Posterior vena cava (tissue), 2 donors: ENCODE results near the gene SH2D6. TPM values are rescaled to one million over a fixed set of nuclear protein-coding genes. Genes with fewer than 3 reads are reported as not detected.

Experiments
- DNase-seq: peaks from one replicate; pipeline ENCODE4 v3.0.0-alpha.2; 2020; ENCODE audit warnings: low spot score
- intact Hi-C, 2 donors: fragments of 100-400 bp; cut with DNase I; formaldehyde crosslinking; loops; one replicate each; pipeline versions ENCODE4 v1.14.1 to v1.14.2; 2022 to 2023
- total RNA-seq, 2 donors: library from RNA; stranded (reverse); fragmentation: NEBNext Ultra II Directional; extraction: Animal tissue kit (Norgen Biotek cat#: 25700); gene quantifications; one replicate each; pipeline ENCODE4 v1.2.1, GENCODE V29; 2021
- donor health status: DM: yes; HTN: yes; CAD: no.
- donor health status: DM: yes; HTN: yes; CAD: no.

The SH2D6 gene
- total RNA-seq, 2 donors from 2014 or later = not detected

DNA sequence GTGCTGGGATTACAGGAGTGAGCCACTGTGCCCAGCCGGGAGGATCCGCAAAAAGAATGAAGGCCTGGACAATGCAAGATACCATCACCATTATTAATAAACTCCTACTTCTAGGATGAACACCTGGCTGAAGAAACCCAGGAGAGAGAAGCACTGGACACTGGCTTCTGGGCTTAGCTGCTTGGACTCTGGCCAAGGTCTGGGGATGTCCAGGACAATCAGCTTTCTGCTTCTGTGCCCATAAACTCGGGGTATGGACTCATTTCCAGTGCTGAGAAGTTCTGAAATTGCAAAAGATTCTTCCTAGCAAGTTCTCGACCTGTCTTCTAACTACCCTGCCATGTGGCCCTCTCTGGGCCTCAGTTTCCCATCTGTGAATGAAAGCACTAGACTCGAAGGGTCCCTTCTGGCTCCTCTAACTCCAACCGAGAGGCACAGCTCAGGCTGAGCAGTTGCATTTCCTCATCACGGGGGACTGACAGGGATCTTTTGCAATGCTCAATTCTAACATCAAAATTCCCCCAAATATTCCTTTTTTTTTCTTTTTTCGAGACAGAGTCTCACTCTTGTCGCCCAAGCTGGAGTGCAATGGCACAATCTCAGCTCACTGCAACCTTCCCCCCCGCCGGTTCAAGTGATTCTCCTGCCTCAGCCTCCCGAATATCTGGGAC, 2.4 kb upstream of the SH2D6 start:
- DNase-seq = no peak
- intact Hi-C loops = no loop called here

DNA sequence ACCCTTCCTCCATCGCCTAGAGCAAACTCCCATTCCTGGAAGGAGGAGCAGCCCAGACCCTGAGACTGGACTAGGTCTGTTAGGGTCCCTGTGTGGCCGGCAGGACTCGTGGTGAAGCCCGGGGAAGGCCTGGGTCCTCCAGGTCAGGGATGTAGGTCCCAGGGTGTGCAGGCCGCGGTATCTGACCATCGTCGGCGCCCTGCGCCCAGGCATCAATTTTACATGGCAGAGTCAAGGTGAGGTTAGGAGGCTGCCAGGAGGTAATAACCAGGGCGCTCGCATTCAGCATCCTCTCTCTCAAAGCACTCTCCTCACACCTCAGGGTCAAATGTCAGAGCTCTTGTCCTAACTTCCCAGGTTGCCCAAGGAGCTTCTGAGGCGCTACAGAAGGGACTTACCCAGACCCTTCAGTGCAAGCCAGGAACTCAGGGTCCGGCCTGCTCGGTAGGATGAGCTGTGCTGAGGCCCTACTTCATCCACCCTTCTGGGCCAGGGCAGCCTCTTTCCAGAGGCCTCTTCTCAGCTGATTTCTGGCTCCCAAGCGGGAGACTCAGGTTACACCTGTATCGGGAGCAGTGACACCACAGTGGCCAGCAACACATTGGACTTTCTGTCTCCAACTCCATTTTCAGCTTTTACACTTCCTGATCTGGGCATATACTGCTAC, 628 bp downstream of the SH2D6 start:
- intact Hi-C loops = no loop called here
- no peak for DNase-seq

DNA sequence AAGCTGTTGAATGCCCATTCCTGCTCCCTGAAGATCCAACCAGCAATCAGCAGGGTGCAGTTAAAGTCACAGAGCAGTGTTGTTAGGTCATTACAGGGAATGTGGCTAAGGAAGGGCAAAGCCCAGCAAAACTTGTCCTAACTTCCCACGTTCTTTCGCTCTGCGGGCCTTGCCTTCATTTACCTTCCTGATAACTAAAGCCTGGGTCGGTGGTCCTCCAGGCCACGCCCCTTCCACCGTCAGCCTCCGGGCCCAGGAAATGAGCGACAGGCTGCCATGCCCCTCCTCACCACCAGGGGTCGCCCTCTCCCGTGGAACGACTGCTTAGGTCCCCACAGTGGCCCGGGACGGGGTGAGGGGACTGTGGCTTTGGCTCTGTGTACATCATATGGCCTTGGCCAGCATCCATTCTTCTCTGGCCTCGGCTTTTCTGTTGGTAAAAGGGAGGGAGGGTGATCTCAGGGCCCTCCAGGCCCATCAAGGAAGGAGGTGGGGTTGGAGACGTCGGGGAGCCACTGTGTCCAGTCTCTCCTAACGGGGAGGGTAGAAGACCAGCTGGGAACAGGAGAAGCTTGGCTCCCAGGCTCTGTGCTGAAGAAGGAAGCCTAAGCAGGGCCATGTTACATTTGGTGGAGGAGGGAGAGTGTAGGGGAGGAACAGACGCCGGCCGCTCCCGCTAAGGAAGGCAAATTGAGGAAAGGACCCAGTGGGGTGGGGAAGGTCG, 2.2 kb downstream of the SH2D6 start:
- DNase-seq = peak; percentile 97
- intact Hi-C loops = loop anchor here (2.0 kb wide), 2 partner anchors 130 to 132 kb away; no protein-coding TSS in a partner anchor

DNA sequence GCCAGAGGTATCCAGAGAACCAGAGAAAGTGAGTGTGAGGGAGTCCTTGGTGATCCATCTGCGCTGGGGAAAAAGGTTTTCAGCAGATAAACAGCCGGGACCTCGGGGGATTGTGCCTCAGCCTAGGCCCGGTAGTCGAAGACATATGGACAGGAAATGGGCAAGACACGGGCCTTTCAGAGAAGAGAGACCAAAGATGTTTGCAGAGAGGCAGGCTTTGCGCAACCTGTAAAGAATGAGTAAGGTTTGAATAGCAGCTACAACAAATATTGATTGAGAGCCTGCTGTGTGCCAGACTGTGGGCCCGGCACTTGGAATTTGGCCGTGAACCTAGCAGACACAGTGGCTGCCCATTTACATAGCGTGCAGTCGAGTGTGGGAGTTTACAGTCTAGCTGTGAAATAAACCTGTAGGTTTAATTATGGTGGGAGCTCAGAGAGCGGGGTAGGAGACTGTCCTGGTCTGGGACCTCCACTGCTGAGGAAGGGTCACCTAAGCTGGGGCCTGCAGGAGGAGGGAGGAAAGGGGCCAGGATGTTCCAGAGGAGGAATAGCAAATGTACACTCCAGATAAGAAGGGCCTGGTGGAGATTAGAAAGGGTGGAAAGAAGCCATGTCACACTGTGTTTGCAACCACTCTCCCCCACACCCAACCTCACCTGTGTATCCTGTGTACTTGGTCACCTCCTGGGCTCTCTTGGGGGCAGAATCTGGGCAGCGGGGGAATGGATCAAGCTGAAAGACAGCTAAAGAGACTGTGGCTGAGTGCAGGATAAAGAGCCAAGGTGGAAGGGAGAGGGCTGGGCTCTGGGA, 3.0 kb downstream of the SH2D6 start:
- DNase-seq = no peak
- intact Hi-C loops = loop anchor here (2.0 kb wide), 2 partner anchors 129 to 131 kb away; no protein-coding TSS in a partner anchor

DNA sequence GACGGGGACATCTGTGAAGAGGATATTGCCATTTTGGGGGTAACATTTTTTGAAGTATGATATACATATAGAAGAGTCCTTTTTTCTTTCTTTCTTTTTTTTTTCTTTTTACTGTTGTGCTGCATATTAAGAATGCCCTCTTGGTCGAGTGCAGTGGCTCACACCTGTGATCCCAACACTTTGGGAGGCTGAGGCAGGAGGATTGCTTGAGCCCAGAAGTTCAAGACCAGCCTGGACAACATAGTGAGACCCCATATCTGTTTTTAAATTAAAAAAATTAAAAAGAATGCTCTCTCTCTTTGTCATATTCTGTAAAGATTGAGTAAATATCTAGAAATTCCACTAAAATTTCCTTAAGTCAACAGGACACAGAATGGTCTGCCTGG, 3.6 kb downstream of the SH2D6 start:
- intact Hi-C loops = no loop called here
- no peak for DNase-seq

DNA sequence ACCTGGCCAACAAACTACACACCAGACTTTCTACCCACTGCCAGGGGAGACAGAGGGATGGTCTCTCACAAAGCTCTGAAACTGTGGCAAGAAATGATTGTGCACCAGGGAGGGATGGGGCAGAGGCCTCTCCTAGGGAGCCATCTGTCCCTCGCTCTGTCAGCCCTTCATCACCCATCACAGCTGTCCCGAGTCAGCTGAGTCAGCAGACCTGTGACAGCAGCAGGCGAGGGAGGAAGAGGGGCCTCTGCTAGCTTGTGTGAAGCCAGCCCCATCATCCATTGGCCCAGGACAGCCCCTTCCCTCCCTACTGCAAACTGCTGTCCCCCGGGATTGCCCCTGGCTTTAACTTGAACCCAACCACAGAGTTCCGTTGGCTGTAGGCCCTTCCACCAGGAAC, 5.0 kb downstream of the SH2D6 start:
- intact Hi-C loops = no loop called here

DNA sequence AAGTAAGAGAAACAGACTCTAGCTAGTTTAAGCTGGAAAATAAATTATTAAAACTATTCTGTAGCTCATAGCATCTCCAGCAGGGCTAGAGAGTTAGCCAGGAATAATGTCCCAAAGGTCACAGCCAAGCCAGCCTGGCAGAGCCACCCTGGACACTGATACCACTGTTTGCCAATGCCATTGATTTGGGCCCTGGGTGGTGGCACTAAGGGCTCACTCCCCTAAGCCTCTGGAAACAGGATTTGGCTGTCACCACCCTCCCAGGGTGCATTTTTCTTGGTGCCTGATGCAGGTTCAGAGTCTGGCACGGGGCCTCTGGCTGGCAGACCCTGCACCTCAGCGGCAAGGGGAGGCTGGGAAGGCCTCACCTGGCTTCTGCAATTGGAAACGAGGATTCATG, 7.1 kb downstream of the SH2D6 start:
- intact Hi-C loops = no loop called here
- no peak for DNase-seq

More for the DNA sequence above, 5.0 kb downstream of the SH2D6 start:
- no peak for DNase-seq

DNA sequence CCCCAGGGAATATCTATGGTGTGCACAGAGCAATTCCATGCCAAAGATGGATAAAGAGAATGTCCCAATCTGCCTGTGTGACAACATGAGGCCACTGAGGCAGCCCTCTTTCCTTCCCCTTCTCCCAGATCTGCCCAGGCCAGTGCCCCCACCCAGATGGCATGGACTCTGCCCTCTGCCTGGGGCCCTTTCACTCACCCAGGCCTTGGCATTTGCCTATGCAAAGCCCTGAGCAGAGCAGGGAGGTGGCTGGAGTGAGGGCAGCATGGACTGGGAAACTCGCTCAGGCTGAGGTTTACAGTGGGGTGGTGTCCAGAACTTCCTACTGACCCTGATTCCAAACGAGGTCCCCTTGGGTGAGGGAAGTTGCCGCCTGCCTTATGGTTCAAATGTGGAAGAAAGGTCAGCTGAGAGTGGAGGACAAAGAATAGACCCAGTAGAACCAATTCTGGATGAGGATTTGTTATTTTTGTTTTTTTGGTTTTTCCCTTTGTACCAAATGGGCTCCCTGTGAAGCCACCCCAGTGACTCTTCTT, 8.9 kb downstream of the SH2D6 start:
- intact Hi-C loops = no loop called here
- DNase-seq = no peak

DNA sequence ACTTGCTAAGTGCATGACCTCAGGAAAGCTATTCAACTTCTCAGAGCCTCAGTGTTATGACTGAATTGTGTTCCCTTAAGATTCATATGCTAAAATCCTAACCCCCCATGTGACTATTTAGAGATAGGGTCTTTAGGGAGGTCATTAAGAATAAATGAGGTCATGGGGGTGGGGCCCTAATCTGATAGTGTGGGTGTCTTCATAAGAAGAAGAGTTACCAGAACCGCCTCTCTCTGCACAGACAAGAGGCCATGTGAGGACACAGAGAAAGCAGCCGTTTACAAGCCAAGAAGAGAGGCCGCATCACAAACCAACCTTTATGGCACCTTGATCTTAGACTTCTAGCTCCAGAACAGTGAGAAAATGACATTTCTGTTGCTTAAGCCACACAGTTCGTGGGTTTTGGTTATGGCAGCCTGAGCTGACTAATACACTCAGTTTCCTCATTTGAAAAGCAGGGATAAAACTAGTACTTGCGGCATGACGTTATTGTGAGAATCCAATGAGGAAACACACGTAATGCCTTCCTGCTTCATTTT, 9.9 kb downstream of the SH2D6 start:
- intact Hi-C loops = no loop called here
- no peak for DNase-seq

DNA sequence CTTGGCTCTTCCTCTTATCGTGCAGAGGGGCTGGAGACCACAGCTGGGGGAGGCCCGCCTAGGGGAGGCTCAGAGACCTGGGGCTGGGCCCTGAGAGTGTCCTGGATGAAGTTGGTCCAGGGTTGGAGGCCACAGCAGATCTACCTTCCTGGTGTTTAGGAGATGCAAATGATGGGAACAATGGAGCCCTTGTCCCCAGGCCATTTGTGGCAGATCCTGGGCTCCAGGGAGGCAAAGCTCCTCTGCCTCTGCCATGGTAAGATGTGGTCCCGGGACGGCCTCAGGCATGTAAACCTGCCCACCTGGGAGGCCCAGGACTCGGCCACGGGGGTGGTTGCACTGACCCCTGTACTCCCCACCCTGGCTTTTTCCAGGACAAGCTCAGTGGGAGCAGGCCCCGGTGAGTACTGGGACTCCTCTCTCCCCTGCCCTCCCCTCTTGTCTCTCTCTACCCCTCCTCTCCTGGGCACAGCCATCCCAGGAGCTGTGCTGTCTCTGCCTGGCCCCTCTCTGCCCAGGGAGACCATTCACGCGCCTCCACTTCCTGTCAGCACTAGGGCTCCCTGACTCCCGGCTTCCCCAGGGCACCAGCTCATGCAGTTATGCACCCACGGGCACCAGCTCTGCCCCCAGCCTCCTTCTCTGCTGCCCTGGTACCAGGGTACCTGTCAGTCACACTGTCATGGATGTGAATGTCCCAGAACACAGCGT, 10.9 kb downstream of the SH2D6 start:
- intact Hi-C loops = no loop called here
- no peak for DNase-seq

DNA sequence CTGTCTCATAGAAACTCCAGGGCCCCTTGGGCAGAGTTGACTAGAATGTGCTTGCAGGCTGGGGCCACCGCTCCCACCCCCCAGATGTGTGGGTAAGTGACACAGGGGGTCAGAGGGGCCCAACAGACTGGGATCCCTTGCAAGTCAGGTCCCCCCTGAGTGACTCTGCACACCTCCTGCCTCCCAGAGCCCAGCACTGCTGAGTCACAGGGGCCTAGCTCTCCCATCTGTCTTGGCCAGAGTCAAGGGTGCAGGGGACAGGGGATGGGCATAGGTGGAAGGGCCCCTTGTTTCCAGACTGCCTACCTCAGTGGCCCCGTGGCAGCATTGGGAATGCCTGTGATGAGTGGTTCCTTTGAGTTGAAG, 11.4 kb downstream of the SH2D6 start:
- DNase-seq = no peak
- intact Hi-C loops = loop anchor here in 1 of 2 donors (5.0 kb wide), 1 partner anchor 117 kb away; no protein-coding TSS in a partner anchor

DNA sequence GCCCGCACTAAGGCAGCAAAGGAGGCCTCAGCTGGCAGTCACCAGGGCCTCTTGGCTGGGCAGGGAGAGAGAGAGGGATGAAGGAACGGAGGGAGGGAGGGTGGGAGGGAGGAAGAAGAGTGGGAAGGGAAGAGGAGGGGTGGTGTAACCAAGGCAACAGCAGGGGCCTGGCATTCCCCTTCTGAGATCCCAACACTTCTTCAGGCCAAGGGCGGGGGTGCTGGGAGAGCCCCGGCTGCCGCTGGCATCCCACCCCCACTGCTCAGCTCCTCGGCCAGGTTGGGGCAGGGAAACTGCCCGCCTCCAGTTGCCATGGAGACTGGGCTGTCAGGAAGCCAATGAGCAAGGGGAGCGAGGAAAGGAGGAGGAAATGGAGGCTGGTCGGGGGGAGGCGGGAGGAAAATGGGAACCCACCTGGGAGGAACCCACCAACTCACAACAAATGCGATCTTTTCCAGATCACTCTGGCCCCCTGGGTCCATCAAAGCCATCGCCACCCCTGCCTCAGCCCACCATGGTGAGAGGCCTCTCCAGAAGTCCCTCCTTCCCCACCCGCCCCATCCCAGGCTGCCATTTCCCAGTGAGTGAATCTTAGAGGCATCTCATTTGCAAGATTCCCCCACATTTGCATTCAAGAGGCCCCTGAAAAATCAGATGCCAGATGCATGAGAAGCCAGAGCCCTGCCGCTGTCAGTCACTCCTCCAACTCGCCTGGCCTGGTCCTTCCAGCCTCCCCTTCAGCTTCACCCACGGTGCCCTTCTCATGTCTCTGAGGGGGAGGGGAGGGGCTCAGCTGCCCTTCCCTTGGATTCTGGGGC, 12.4 kb downstream of the SH2D6 start:
- DNase-seq = no peak
- intact Hi-C loops = loop anchor here in 1 of 2 donors (5.0 kb wide), 1 partner anchor 116 kb away; no protein-coding TSS in a partner anchor

DNA sequence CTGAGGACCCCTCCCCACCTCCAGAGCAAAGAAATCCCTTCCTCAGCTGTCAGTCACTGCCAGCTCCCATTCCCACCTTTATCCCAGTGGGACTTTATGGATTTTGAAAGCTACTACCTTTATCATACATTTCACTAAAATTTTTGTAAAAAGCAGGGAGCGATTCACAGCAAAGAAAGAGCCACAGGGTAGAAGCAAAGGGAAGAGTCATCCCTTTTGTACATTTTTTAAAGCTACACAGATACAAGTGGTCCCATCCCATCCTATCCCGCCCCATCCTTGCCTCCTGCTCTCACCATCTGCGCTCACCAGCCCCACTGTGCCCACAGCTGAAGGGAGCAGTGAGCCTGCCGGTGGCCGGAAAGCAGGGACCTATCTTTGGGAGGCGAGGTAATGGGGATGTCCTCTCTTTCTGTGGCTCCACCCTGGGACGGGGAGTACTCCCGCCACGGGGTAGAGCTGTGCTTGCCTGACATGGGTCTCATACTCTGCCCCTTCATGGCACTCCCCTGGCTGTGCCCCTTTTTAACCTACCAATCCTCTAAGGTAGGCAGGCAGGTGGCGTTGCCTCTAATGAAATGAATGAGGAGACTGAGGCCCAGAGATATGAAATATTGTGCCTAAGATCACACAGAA, 13.2 kb downstream of the SH2D6 start:
- intact Hi-C loops = loop anchor here in 1 of 2 donors (5.0 kb wide), 1 partner anchor 116 kb away; no protein-coding TSS in a partner anchor

DNA sequence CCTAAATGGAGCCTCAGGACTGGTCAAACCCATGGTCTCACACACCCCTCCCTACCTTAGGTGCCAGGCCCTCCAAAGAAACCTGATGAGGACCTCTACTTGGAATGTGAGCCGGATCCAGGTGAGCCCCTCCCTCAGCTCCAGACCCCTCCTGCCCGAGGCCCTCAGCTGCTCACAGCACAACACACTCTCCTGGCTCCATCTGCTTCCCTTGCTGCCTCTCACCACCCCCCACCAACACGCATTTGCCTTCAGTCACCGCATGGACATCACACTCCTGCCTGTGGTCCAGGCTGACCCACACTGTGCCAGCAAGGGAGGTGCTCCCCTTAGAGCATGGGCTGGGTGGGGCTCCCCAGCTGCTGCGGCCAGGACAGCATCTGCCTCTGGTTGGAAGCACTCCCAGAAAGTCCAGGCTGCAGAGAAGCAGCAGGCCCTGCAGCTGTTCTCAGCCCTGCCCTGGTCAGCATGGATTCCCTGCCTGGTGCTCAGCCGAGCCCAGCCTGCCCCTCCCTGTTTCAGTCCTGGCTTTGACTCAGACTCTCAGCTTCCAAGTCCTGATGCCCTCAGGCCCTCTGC, 15.1 kb downstream of the SH2D6 start:
- intact Hi-C loops = loop anchor here in 1 of 2 donors (5.0 kb wide), 1 partner anchor 114 kb away; no protein-coding TSS in a partner anchor
- peak; percentile 93 for DNase-seq

More for the DNA sequence above, 13.2 kb downstream of the SH2D6 start:
- DNase-seq = no peak

DNA sequence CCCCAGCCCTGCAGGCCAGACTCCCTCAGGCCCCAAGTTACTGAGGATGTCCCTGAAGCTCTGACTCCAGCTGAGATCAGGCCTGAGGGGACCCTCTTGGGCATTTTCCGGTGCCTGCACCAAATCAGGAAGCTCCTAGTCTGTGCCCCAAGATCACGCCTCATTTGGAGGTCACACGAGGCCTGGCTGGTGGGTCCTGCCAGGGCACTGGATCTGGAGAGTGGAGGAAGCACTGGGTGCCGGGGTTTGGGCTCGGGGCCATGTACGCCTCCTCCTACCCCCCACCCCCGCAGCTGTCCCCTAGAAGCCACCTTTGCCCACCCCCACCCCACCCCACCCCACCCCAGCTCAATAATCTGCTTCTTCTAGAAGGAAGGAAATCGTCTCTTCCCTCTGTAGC, 16.2 kb downstream of the SH2D6 start:
- DNase-seq = no peak
- intact Hi-C loops = loop anchor here in 1 of 2 donors (5.0 kb wide), 1 partner anchor 113 kb away; no protein-coding TSS in a partner anchor

DNA sequence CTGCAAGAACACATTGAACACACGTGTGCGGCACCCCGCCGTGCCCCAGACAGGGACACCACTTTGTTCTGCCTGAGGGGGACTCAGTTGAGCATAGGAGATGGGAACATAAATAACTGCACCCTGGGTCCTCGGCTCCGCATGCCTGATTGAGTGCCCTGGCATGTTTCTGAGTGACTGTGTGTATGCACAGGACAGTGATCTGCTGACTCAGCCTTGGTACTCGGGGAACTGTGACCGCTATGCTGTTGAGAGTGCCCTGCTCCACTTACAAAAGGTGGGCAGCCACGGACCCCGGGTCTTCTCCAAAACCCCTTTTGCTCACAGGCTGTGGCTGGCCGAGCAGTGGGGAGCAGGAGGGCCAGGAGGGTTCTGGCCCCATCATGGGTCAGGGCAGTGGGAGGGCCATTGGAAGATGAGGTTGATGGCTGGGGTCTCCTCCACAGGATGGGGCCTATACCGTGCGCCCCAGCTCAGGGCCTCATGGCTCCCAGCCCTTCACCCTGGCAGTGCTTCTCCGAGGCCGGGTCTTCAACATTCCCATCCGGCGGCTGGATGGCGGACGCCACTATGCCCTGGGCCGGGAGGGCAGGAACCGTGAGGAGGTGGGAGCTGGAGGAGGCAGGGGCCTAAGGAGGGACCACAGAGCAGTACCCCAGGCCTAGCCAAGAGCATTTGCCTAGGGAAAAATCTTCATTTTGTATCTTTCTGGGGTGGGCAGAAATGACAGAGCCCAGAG, 16.9 kb downstream of the SH2D6 start:
- intact Hi-C loops = no loop called here
- no peak for DNase-seq
